Right hindlimb (tissue), 1 donor: ENCODE results near the gene AHRR.
"Not testable (repeated sequence)": the region's sequence is repeated elsewhere in the genome, so short reads cannot be mapped to it uniquely, and the experiment has no call there.

Experiments used
- DNase-seq: peaks from one replicate; pipeline ENCODE4 v3.0.0-alpha.2; 2018

The AHRR gene

GRCh38 chr5:398475-399295 is 77.2 kb downstream of the AHRR start:
- DNase-seq: peak; percentile 28

GRCh38 chr5:399296-400281 is 78.1 kb downstream of the AHRR start:
- peak; percentile 94 for DNase-seq

GRCh38 chr5:400282-401145 is 79.0 kb downstream of the AHRR start:
- peak; percentile 24 for DNase-seq

GRCh38 chr5:401146-402034 is 79.9 kb downstream of the AHRR start:
- DNase-seq: peak; percentile 20

- DNase-seq: not testable (repeated sequence)
Measured at GRCh38 chr5:402219-402614, 80.7 kb downstream of the AHRR start.

GRCh38 chr5:402615-403359 is 81.3 kb downstream of the AHRR start:
- no peak for DNase-seq

- DNase-seq: no peak
Measured at GRCh38 chr5:403995-404394, 82.5 kb downstream of the AHRR start.

- no peak for DNase-seq
Measured at GRCh38 chr5:404666-405241, 83.2 kb downstream of the AHRR start.

- no peak for DNase-seq
Measured at GRCh38 chr5:405421-405820, 83.9 kb downstream of the AHRR start.

- no peak for DNase-seq
Measured at GRCh38 chr5:406041-406440, 84.5 kb downstream of the AHRR start.

GRCh38 chr5:407051-407450 is 85.5 kb downstream of the AHRR start:
- DNase-seq: no peak

GRCh38 chr5:407801-408268 is 86.3 kb downstream of the AHRR start:
- DNase-seq: peak; percentile 6

- no peak for DNase-seq
Measured at GRCh38 chr5:410911-411517, 89.5 kb downstream of the AHRR start.

GRCh38 chr5:411728-412127 is 90.2 kb downstream of the AHRR start:
- DNase-seq: peak; percentile 12

GRCh38 chr5:414991-415927 is 93.7 kb downstream of the AHRR start:
- peak; percentile 90 for DNase-seq

GRCh38 chr5:415928-416635 is 94.6 kb downstream of the AHRR start:
- no peak for DNase-seq

GRCh38 chr5:416636-416960 is 95.1 kb downstream of the AHRR start:
- DNase-seq: peak; percentile 6
